ENCODE measurements around the gene ADIPOQ. TPM values are rescaled to one million over a fixed set of nuclear protein-coding genes. Genes with fewer than 3 reads are reported as not detected.

The ADIPOQ gene
- total and polyA plus RNA-seq, 2 of the 13 experiments (the other 11 are each of a cell fraction or from before 2014, with no cell fraction given): not detected

- Histone ChIP-seq H3K79me2 (ENCODE audit: insufficient read depth, low read length) (no peaks in the 10 kb centered on the region), H3K4me3 (replicated peaks in 1 of 3; ENCODE audit: insufficient read depth in 1 of 3, low read depth in 2 of 3, low read length in 3 of 3) (no peak overlapping the region)
- DNase-seq (ENCODE audit: low spot score): no peak
Observed at GRCh38 chr3:186895406-186895805, 52.9 kb downstream of the ADIPOQ start.

More at GRCh38 chr3:186895406-186895805, 52.9 kb downstream of the ADIPOQ start:
- no peaks in the 10 kb centered on the region for H4K20me1 ChIP-seq (ENCODE audit: insufficient read depth, low read length)
- FAIRE-seq: no peak
- ChIA-PET CTCF (ENCODE audit: low intra/inter-chr PET ratio, low total read pairs) (no interaction called here), POLR2A (no interaction called here)
- in situ Hi-C loops (cut with HindIII; ENCODE audit: extremely low pct_ligation_motif_present, low pct_unique_long_range_greater_than_20kb): no loop called here
- no peak overlapping the region for H3K27ac ChIP-seq (ENCODE audit: extremely low read length, insufficient read depth, low read length)
- no TSS peak for BruUV-seq (replicated peaks)
- intact Hi-C loops (cut with micrococcal nuclease; ENCODE audit: unreplicated experiment): no loop called here
- no peaks in the 10 kb centered on the region for H3K36me3 ChIP-seq (replicated peaks in 1 of 2; ENCODE audit: control insufficient read depth in 1 of 2, insufficient read depth in 2 of 2, low read length in 2 of 2)
- peak; percentile 35; the same call in 2 of the 3 replicates for ATAC-seq
- no peak for TF ChIP-seq REXO4 (CRISPR knock-in tag; IDR thresholded peaks at IDR 0.05; ENCODE audit: borderline replicate concordance)
- TF ChIP-seq POGZ (CRISPR knock-in tag; IDR thresholded peaks at IDR 0.05): no peak
- TF ChIP-seq ZBTB43 (CRISPR knock-in tag; conservative IDR thresholded peaks at IDR 0.05): no peak
- no peak for TF ChIP-seq ZFYVE20 (CRISPR knock-in tag; IDR thresholded peaks at IDR 0.05; ENCODE audit: borderline replicate concordance, low read depth)
- TF ChIP-seq ONECUT2 (CRISPR knock-in tag; IDR thresholded peaks at IDR 0.05): no peak
- no peak for TF ChIP-seq ARNTL (CRISPR knock-in tag; IDR thresholded peaks at IDR 0.05)
- TF ChIP-seq, protein P1, sequence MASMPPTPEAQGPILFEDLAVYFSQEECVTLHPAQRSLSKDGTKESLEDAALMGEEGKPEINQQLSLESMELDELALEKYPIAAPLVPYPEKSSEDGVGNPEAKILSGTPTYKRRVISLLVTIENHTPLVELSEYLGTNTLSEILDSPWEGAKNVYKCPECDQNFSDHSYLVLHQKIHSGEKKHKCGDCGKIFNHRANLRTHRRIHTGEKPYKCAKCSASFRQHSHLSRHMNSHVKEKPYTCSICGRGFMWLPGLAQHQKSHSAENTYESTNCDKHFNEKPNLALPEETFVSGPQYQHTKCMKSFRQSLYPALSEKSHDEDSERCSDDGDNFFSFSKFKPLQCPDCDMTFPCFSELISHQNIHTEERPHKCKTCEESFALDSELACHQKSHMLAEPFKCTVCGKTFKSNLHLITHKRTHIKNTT (CRISPR knock-in tag; IDR thresholded peaks at IDR 0.05): no peak
- no peak for TF ChIP-seq ZNF589 (CRISPR knock-in tag; conservative IDR thresholded peaks at IDR 0.05)
- H3K9ac ChIP-seq (ENCODE audit: insufficient read depth, low read depth, low read length): no peak overlapping the region
- 48% methylated on average over 3 of the region's 5 CpGs for WGBS (ENCODE audit: low lambda C conversion rate)
- peaks cover 14% of the 10 kb centered on the region; the same call in 1 of the 2 replicates for H3K4me1 ChIP-seq (ENCODE audit: insufficient read depth, low read length)
- no peaks in the 10 kb centered on the region for H3K9me3 ChIP-seq (ENCODE audit: low read length)
- H3K27me3 ChIP-seq (ENCODE audit: control insufficient read depth in 1 of 2, insufficient read depth in 2 of 2, low read length in 2 of 2): peaks cover 0 to 3% of the 10 kb centered on the region in 2 experiments; a peak in 1 of 5 replicates
- H3K4me2 ChIP-seq (ENCODE audit: low read depth, low read length): no peak overlapping the region
- no peak overlapping the region for H2AFZ ChIP-seq (ENCODE audit: low read length)
